ENCODE data around the gene SBNO2.

SBNO2 gene

DNA sequence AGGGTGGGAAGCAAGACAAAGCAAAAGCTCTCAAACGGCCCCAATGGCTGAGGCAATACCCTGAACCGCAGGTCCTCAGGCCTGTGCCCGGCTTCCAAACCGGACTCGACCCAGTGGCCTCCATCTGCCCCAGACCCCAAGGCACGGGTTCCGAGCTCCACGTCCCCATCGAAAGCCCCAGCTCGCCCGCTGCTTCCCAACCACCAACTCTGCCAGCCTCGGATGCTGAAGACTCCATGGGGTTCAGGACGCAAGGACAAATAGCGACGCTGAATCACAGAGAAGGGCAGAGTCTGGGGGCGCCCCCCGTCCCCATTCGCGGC lies 79.5 kb downstream of the SBNO2 start:
- peak overlapping the region; percentile 92 for H3K4me3 ChIP-seq (ENCODE audit: low read depth, low read length)
- peaks cover 28% of the 10 kb centered on the region for H3K36me3 ChIP-seq (ENCODE audit: control insufficient read depth, insufficient read depth, low read length)
- H3K27me3 ChIP-seq (ENCODE audit: control insufficient read depth, insufficient read depth, low read length), result no peaks in the 10 kb centered on the region
- peaks cover 4% of the 10 kb centered on the region; the same call in 1 of the 2 replicates for H3K4me1 ChIP-seq (ENCODE audit: control insufficient read depth, insufficient read depth, low read length)
- peak overlapping the region; percentile 84; the same call in 1 of the 2 replicates for H3K27ac ChIP-seq (ENCODE audit: low read depth, low read length)
- peak overlapping the region; percentile 90 for H3K9ac ChIP-seq (ENCODE audit: low read length)
- no peaks in the 10 kb centered on the region for H3K9me3 ChIP-seq (ENCODE audit: control insufficient read depth, insufficient read depth, low read depth, low read length)

- peak overlapping the region; percentile 92 for H3K4me3 ChIP-seq (ENCODE audit: low read depth, low read length)
- H3K27ac ChIP-seq (ENCODE audit: low read depth, low read length), result no peak overlapping the region
- peak overlapping the region; percentile 90 for H3K9ac ChIP-seq (ENCODE audit: low read length)
- no peaks in the 10 kb centered on the region for H3K27me3 ChIP-seq (ENCODE audit: control insufficient read depth, insufficient read depth, low read length)
- peaks cover 35% of the 10 kb centered on the region for H3K36me3 ChIP-seq (ENCODE audit: control insufficient read depth, insufficient read depth, low read length)
- H3K9me3 ChIP-seq (ENCODE audit: control insufficient read depth, insufficient read depth, low read depth, low read length), result no peaks in the 10 kb centered on the region
- peaks cover 4% of the 10 kb centered on the region; the same call in 1 of the 2 replicates for H3K4me1 ChIP-seq (ENCODE audit: control insufficient read depth, insufficient read depth, low read length)
Measured at GRCh38 chr19:1093811-1094553, 80.1 kb downstream of the SBNO2 start.

- Histone ChIP-seq H3K36me3 (ENCODE audit: control insufficient read depth, insufficient read depth, low read length) (peaks cover 41% of the 10 kb centered on the region), H3K27ac (ENCODE audit: low read depth, low read length) (no peak overlapping the region), H3K27me3 (ENCODE audit: control insufficient read depth, insufficient read depth, low read length) (no peaks in the 10 kb centered on the region), H3K9me3 (ENCODE audit: control insufficient read depth, insufficient read depth, low read depth, low read length) (no peaks in the 10 kb centered on the region), H3K4me1 (ENCODE audit: control insufficient read depth, insufficient read depth, low read length) (peaks cover 4% of the 10 kb centered on the region; the same call in 1 of the 2 replicates), H3K9ac (ENCODE audit: low read length) (no peak overlapping the region), H3K4me3 (ENCODE audit: low read depth, low read length) (no peak overlapping the region)
Measured at GRCh38 chr19:1093330-1093729, 80.7 kb downstream of the SBNO2 start.

- Histone ChIP-seq H3K36me3 (ENCODE audit: control insufficient read depth, insufficient read depth, low read length) (peaks cover 56% of the 10 kb centered on the region), H3K9ac (ENCODE audit: low read length) (no peak overlapping the region), H3K4me3 (ENCODE audit: low read depth, low read length) (no peak overlapping the region), H3K27ac (ENCODE audit: low read depth, low read length) (no peak overlapping the region), H3K9me3 (ENCODE audit: control insufficient read depth, insufficient read depth, low read depth, low read length) (no peaks in the 10 kb centered on the region), H3K27me3 (ENCODE audit: control insufficient read depth, insufficient read depth, low read length) (no peaks in the 10 kb centered on the region), H3K4me1 (ENCODE audit: control insufficient read depth, insufficient read depth, low read length) (no peaks in the 10 kb centered on the region)
Measured at GRCh38 chr19:1091544-1092175, 82.4 kb downstream of the SBNO2 start.

GRCh38 chr19:1090731-1091543 lies 83.1 kb downstream of the SBNO2 start:
- no peak overlapping the region for H3K9ac ChIP-seq (ENCODE audit: low read length)
- no peak overlapping the region for H3K27ac ChIP-seq (ENCODE audit: low read depth, low read length)
- H3K4me1 ChIP-seq (ENCODE audit: control insufficient read depth, insufficient read depth, low read length), result no peaks in the 10 kb centered on the region
- H3K9me3 ChIP-seq (ENCODE audit: control insufficient read depth, insufficient read depth, low read depth, low read length), result no peaks in the 10 kb centered on the region
- H3K27me3 ChIP-seq (ENCODE audit: control insufficient read depth, insufficient read depth, low read length), result no peaks in the 10 kb centered on the region
- H3K4me3 ChIP-seq (ENCODE audit: low read depth, low read length), result no peak overlapping the region
- peaks cover 62% of the 10 kb centered on the region for H3K36me3 ChIP-seq (ENCODE audit: control insufficient read depth, insufficient read depth, low read length)

GRCh38 chr19:1089891-1090290 lies 84.2 kb downstream of the SBNO2 start:
- Histone ChIP-seq H3K4me3 (ENCODE audit: low read depth, low read length) (no peak overlapping the region), H3K27me3 (ENCODE audit: control insufficient read depth, insufficient read depth, low read length) (no peaks in the 10 kb centered on the region), H3K9me3 (ENCODE audit: control insufficient read depth, insufficient read depth, low read depth, low read length) (no peaks in the 10 kb centered on the region), H3K9ac (ENCODE audit: low read length) (no peak overlapping the region), H3K4me1 (ENCODE audit: control insufficient read depth, insufficient read depth, low read length) (no peaks in the 10 kb centered on the region), H3K36me3 (ENCODE audit: control insufficient read depth, insufficient read depth, low read length) (peaks cover 72% of the 10 kb centered on the region), H3K27ac (ENCODE audit: low read depth, low read length) (no peak overlapping the region)

- no peak overlapping the region for H3K4me3 ChIP-seq (ENCODE audit: low read depth, low read length)
- H3K36me3 ChIP-seq (ENCODE audit: control insufficient read depth, insufficient read depth, low read length), result peaks cover 76% of the 10 kb centered on the region
- H3K9ac ChIP-seq (ENCODE audit: low read length), result no peak overlapping the region
- H3K27ac ChIP-seq (ENCODE audit: low read depth, low read length), result no peak overlapping the region
- no peaks in the 10 kb centered on the region for H3K27me3 ChIP-seq (ENCODE audit: control insufficient read depth, insufficient read depth, low read length)
- H3K9me3 ChIP-seq (ENCODE audit: control insufficient read depth, insufficient read depth, low read depth, low read length), result no peaks in the 10 kb centered on the region
- no peaks in the 10 kb centered on the region for H3K4me1 ChIP-seq (ENCODE audit: control insufficient read depth, insufficient read depth, low read length)
Measured at GRCh38 chr19:1089126-1089771, 84.8 kb downstream of the SBNO2 start.

GRCh38 chr19:1088416-1089010 lies 85.6 kb downstream of the SBNO2 start:
- Histone ChIP-seq H3K36me3 (ENCODE audit: control insufficient read depth, insufficient read depth, low read length) (peaks cover 76% of the 10 kb centered on the region), H3K9ac (ENCODE audit: low read length) (no peak overlapping the region), H3K4me3 (ENCODE audit: low read depth, low read length) (no peak overlapping the region)

GRCh38 chr19:1087813-1088415 lies 86.2 kb downstream of the SBNO2 start:
- Histone ChIP-seq H3K4me1 (ENCODE audit: control insufficient read depth, insufficient read depth, low read length) (peaks cover 3% of the 10 kb centered on the region; the same call in 1 of the 2 replicates), H3K4me3 (ENCODE audit: low read depth, low read length) (no peak overlapping the region), H3K27me3 (ENCODE audit: control insufficient read depth, insufficient read depth, low read length) (no peaks in the 10 kb centered on the region), H3K36me3 (ENCODE audit: control insufficient read depth, insufficient read depth, low read length) (peaks cover 71% of the 10 kb centered on the region), H3K9ac (ENCODE audit: low read length) (no peak overlapping the region), H3K9me3 (ENCODE audit: control insufficient read depth, insufficient read depth, low read depth, low read length) (no peaks in the 10 kb centered on the region), H3K27ac (ENCODE audit: low read depth, low read length) (no peak overlapping the region)

More at GRCh38 chr19:1088416-1089010, 85.6 kb downstream of the SBNO2 start:
- no peaks in the 10 kb centered on the region for H3K9me3 ChIP-seq (ENCODE audit: control insufficient read depth, insufficient read depth, low read depth, low read length)
- H3K4me1 ChIP-seq (ENCODE audit: control insufficient read depth, insufficient read depth, low read length), result no peaks in the 10 kb centered on the region
- H3K27ac ChIP-seq (ENCODE audit: low read depth, low read length), result no peak overlapping the region
- no peaks in the 10 kb centered on the region for H3K27me3 ChIP-seq (ENCODE audit: control insufficient read depth, insufficient read depth, low read length)

- no peak overlapping the region for H3K4me3 ChIP-seq (ENCODE audit: low read depth, low read length)
- no peak overlapping the region for H3K27ac ChIP-seq (ENCODE audit: low read depth, low read length)
- no peaks in the 10 kb centered on the region for H3K27me3 ChIP-seq (ENCODE audit: control insufficient read depth, insufficient read depth, low read length)
- H3K36me3 ChIP-seq (ENCODE audit: control insufficient read depth, insufficient read depth, low read length), result peaks cover 62% of the 10 kb centered on the region
- H3K4me1 ChIP-seq (ENCODE audit: control insufficient read depth, insufficient read depth, low read length), result peaks cover 6% of the 10 kb centered on the region; the same call in 1 of the 2 replicates
- H3K9me3 ChIP-seq (ENCODE audit: control insufficient read depth, insufficient read depth, low read depth, low read length), result no peaks in the 10 kb centered on the region
- no peak overlapping the region for H3K9ac ChIP-seq (ENCODE audit: low read length)
Measured at GRCh38 chr19:1086613-1087012, 87.5 kb downstream of the SBNO2 start.

Data from HUES6 (cell line).